ENCODE results near the gene GPR158.

The GPR158 gene

GRCh38 chr10:25261110-25261509 is 86.3 kb downstream of the GPR158 start:
- TF ChIP-seq, protein P1, sequence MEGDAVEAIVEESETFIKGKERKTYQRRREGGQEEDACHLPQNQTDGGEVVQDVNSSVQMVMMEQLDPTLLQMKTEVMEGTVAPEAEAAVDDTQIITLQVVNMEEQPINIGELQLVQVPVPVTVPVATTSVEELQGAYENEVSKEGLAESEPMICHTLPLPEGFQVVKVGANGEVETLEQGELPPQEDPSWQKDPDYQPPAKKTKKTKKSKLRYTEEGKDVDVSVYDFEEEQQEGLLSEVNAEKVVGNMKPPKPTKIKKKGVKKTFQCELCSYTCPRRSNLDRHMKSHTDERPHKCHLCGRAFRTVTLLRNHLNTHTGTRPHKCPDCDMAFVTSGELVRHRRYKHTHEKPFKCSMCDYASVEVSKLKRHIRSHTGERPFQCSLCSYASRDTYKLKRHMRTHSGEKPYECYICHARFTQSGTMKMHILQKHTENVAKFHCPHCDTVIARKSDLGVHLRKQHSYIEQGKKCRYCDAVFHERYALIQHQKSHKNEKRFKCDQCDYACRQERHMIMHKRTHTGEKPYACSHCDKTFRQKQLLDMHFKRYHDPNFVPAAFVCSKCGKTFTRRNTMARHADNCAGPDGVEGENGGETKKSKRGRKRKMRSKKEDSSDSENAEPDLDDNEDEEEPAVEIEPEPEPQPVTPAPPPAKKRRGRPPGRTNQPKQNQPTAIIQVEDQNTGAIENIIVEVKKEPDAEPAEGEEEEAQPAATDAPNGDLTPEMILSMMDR (IDR thresholded peaks at IDR 0.05; ENCODE audit: insufficient read depth, low read length, missing control alignments): no peak
- no peak overlapping the region for H3K4me3 ChIP-seq (ENCODE audit: low read depth, low read length)
- DNase-seq (ENCODE audit: low read depth, low spot score): no peak
- ChIA-PET POLR2A (no interaction called here), CTCF (no interaction called here)

GRCh38 chr10:25261558-25261957 is 86.8 kb downstream of the GPR158 start:
- ChIA-PET CTCF (no interaction called here), POLR2A (no interaction called here)
- no peak overlapping the region for H3K4me3 ChIP-seq (ENCODE audit: low read depth, low read length)
- TF ChIP-seq, protein P1 (IDR thresholded peaks at IDR 0.05; ENCODE audit: insufficient read depth, low read length, missing control alignments): no peak
- no peak for DNase-seq (ENCODE audit: low read depth, low spot score)

GRCh38 chr10:25263931-25264330 is 89.1 kb downstream of the GPR158 start:
- TF ChIP-seq, protein P1 (IDR thresholded peaks at IDR 0.05; ENCODE audit: insufficient read depth, low read length, missing control alignments): no peak
- DNase-seq (ENCODE audit: low read depth, low spot score): no peak
- H3K4me3 ChIP-seq (ENCODE audit: low read depth, low read length): no peak overlapping the region
- ChIA-PET CTCF (no interaction called here), POLR2A (no interaction called here)

DNA sequence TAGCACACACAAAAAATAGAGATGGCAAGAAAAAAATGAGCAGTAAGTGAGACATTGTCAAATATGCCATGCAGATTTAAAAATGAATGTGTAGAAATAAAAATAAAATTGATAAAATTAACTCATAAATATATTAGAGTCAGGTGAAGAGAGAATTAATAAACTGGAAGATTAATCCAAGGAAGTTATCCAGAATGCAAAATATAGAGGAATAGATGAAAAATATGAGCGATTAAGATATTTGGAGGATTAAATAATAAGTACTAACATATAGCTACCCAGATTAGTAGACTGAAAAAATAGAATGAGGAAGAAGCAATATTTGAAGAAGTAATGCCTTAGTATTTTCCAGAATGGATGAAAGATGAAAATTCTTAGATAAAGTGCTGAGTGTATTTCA is 103.4 kb downstream of the GPR158 start:
- ChIA-PET CTCF (no interaction called here), POLR2A (no interaction called here)
- TF ChIP-seq, protein P1 (IDR thresholded peaks at IDR 0.05; ENCODE audit: insufficient read depth, low read length, missing control alignments): no peak
- no peak overlapping the region for H3K4me3 ChIP-seq (ENCODE audit: low read depth, low read length)
- no peak for DNase-seq (ENCODE audit: low read depth, low spot score)

- CTCF ChIA-PET: no interaction called here
- TF ChIP-seq, protein P1 (IDR thresholded peaks at IDR 0.05; ENCODE audit: insufficient read depth, low read length, missing control alignments): no peak
- H3K4me3 ChIP-seq (ENCODE audit: low read depth, low read length): no peak overlapping the region
- POLR2A ChIA-PET: no interaction called here
- DNase-seq (ENCODE audit: low read depth, low spot score): no peak
Measured at GRCh38 chr10:25280076-25280475, 105.3 kb downstream of the GPR158 start.

DNA sequence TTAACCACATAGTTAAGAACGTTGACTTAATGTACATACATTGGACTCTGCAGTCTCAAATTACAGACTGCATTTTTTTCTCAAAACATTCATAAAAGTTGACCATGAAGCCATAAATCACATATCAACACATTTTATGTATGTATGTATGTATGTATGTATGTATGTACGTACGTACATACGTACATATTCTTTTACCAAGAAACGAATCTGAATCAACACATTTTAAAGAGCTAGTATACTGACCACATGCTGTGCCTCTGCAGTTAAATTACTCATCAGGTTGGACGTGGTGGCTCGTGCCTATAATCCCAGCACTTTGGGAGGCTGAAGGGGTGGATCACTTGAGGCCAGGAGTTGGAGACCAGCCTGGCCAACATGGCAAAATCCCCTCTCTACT is 105.8 kb downstream of the GPR158 start:
- no peak overlapping the region for H3K4me3 ChIP-seq (ENCODE audit: low read depth, low read length)
- TF ChIP-seq, protein P1 (IDR thresholded peaks at IDR 0.05; ENCODE audit: insufficient read depth, low read length, missing control alignments): no peak
- ChIA-PET POLR2A (no interaction called here), CTCF (no interaction called here)
- no peak for DNase-seq (ENCODE audit: low read depth, low spot score)

Data from AG04449 (cell line).